Immature natural killer cell (primary cell): Measurements from ENCODE around the gene PDCD11. TPM values are rescaled to one million over a fixed set of nuclear protein-coding genes. Genes with fewer than 3 reads are reported as not detected.
A peak's percentile ranks its signal among the peaks of the same experiment; 100 is the strongest.

ENCODE experiments used
- DNase-seq, 3 donors: peaks; one replicate each; pipeline ENCODE4 v3.0.0; 2022; ENCODE audit warnings: mixed read lengths in 1 of 3
- H3K27ac Mint-ChIP-seq, 6 donors: one replicate each; pipeline ENCODE4 v1.8.0; 2020; ENCODE audit warnings: mixed read lengths in 6 of 6, mild to moderate bottlenecking in 5 of 6, inconsistent platforms in 4 of 6, moderate library complexity in 3 of 6
- H3K27me3 Mint-ChIP-seq, 3 donors: one replicate each; pipeline ENCODE4 v1.8.0; 2020 to 2021; ENCODE audit warnings: low read depth in 3 of 3, mild to moderate bottlenecking in 3 of 3, mixed read lengths in 3 of 3, moderate library complexity in 3 of 3, inconsistent platforms in 1 of 3
- H3K36me3 Mint-ChIP-seq, 3 donors: one replicate each; pipeline ENCODE4 v1.8.0; 2020; ENCODE audit warnings: mixed read lengths in 3 of 3, inconsistent platforms in 2 of 3, mild to moderate bottlenecking in 2 of 3
- H3K4me1 Mint-ChIP-seq, 2 donors: one replicate each; pipeline ENCODE4 v1.8.0; 2020; ENCODE audit warnings: inconsistent platforms in 2 of 2, mild to moderate bottlenecking in 2 of 2, mixed read lengths in 2 of 2, moderate library complexity in 1 of 2
- H3K4me3 Mint-ChIP-seq, 5 donors: one replicate each; pipeline ENCODE4 v1.8.0; 2020; ENCODE audit warnings: mild to moderate bottlenecking in 5 of 5, mixed read lengths in 5 of 5, inconsistent platforms in 3 of 5, moderate library complexity in 3 of 5
- H3K9me3 Mint-ChIP-seq, 6 donors: one replicate each; pipeline ENCODE4 v1.8.0; 2020; ENCODE audit warnings: mild to moderate bottlenecking in 6 of 6, mixed read lengths in 6 of 6, inconsistent platforms in 4 of 6, moderate library complexity in 3 of 6
- polyA plus RNA-seq, 3 donors: library from polyadenylated mRNA; unstranded; fragments of 300-500 nt; fragmentation: Illumina TruSeq; gene quantifications; one replicate each; pipeline ENCODE4 v1.2.3, GENCODE V29; 2021

Gene PDCD11
- polyA plus RNA-seq, 3 donors from 2014 or later: 0.67 to 12.0 (median 6.6) TPM

DNA sequence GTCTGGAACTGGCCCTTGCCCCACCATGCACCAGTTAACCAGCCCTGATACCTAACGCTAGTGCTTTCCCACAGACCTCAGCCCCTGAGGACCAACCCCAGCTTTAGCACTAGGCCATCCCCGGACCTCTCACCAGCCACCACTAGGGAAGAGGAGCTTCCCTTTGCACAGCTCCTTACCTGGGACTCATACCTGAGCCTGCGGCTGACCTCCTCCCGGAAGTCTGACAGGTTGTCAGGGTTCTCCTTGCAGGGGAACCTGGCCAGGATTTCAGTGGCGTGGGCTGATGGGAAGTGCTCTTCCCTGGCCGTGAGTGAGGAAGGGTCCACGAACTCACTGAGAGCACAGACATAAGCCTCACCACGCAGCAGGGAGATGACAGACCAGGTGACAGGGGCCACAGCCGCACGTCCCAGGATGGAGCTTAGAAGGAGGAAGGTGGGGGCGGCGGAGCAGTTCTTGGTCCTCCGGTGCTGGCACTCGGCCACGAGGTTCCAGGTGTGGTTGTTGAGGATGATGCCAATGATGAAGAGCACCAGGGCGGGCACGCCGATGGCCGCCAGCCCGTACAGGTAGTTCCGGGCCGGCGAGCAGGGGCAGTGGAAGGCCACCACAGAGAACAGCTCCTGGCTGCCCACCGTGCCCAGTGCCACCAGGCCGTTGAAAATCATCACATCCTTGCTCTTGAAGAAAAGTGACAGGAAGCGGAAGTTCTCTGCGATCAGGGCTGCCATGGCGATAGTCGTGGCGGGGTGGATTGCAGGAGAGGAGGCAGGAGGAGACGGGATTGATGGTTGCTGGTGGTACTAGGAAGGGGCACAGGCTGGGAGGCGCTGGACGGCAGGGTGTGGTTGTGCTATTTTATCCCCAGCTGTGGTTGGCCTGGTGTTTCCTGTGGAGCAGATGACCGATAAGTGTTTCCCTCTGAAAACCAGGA, 53.0 kb downstream of the PDCD11 start:
- Mint-ChIP-seq H3K27me3 (peaks cover 0 to 6% (median 2%) of the 10 kb centered on the region in 3 donors), H3K36me3 (peaks cover 11 to 37% (median 22%) of the 10 kb centered on the region in 3 donors), H3K4me1 (peaks cover 54 to 77% of the 10 kb centered on the region in 2 donors)

DNA sequence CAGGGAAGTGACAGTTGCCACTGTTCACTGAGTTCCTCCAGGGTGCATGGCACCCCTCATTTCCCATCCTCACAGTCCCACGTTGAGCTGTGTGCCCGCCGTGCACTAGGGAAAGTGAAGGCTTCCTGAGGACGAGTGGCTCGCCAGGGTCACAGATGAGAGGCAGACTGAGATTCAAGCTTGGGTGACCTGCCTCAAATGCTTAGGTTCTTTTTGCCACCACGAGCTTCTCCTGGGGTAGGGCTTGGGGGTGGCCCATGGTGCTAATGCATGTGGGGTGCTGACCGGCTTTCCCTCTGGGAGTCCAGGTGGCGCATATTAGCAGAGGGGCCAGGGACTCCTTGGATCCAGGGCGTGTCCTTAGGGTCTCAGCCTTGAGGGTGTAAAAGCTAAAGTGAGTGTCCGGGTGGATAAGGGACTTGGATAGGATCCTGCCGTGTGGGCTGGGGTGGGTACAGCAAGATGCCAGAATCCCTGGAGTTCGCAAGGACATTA, 53.8 kb downstream of the PDCD11 start:
- Mint-ChIP-seq H3K4me1 (peaks cover 54 to 71% of the 10 kb centered on the region in 2 donors), H3K36me3 (peaks cover 11 to 37% (median 22%) of the 10 kb centered on the region in 3 donors), H3K4me3 (peak overlapping the region; percentile 94 to 99 (median 97)), H3K27ac (peak overlapping the region; percentile 80 to 96 (median 92)), H3K9me3 (no peaks in the 10 kb centered on the region), H3K27me3 (peaks cover 0 to 6% (median 2%) of the 10 kb centered on the region in 3 donors)
- DNase-seq: no peak

More for the DNA sequence above, 53.0 kb downstream of the PDCD11 start:
- Mint-ChIP-seq H3K27ac (peak overlapping the region; percentile 77 to 96 (median 89)), H3K9me3 (no peaks in the 10 kb centered on the region), H3K4me3 (peak overlapping the region; percentile 94 to 99 (median 97))
- no peak for DNase-seq

DNA sequence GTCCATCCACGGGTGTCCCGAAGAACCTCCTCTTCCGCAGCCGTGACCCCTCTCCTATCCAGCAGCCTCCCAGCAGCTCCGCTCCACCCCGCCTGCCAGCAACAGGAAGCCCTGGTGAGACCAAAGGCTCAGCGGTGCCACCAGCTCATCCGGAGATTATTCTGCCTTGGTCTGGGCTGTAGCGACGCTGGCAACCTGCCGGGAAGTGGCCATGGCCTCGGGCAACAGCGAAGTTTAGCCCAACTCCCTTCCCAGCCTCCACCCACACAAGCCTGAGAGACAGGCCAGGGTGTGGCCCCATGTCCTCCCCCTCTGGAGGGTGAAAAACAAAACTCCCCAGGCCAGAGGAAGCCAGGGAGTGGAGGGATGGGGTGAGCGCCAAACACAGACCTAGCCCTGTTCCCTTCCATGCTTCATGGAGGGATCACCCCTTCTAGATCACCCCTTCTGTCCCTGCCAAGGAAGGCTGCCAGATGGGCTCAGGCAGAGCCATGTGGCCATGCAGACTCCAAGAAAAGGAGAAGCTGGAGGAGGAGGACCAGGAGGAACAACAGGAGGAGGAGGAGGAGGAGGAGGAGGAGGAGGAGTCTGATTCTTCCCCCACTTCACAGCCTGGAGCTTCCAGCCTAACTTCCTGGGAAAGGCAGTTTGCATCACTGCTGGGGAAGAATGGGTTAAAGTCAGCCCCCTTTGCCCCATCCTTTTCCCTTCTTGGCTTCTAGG, 54.8 kb downstream of the PDCD11 start:
- peak; percentile 41 to 56 (median 51) for DNase-seq
- H3K27ac Mint-ChIP-seq: peak overlapping the region; percentile 80 to 96 (median 92)
- peak overlapping the region; percentile 94 to 99 (median 97) for H3K4me3 Mint-ChIP-seq
- peaks cover 0 to 6% (median 2%) of the 10 kb centered on the region in 3 donors for H3K27me3 Mint-ChIP-seq
- peaks cover 51 to 65% of the 10 kb centered on the region in 2 donors for H3K4me1 Mint-ChIP-seq
- no peaks in the 10 kb centered on the region for H3K9me3 Mint-ChIP-seq
- H3K36me3 Mint-ChIP-seq: peaks cover 8 to 34% (median 22%) of the 10 kb centered on the region in 3 donors

DNA sequence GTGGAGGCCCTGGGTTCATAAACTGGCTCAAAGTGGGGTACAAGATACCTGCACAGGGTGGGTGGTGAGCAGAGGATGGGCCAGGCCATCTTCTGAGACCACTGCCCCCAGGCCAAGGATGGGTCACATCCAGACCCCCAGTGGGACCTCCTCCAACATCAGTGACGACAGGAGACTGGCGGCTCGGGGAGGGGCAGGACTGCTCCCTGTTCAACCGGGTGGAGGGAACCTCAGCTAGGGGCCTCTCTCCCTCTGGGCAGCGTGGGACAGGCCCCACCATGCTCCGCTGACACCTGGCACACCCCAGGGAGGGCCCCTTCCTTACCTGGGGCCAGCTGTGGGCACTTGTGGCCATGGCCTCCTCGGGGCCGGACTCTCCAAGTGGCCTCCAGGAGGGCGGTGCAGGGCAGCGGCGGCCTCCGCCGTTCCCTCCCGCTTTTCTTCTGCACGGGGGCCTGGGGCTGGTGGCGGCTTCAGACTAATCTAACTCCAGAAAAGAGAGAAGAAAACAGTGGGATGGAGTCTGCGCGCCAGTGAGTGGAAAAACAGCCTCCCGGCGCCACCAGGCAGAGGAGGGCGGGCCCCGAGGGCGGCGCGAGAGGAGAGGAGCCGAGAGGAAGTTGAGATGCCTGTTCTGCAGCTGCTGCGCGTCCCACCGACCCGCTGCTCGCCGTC, 55.5 kb downstream of the PDCD11 start, which contains the start of gene CALHM2:
TSS of gene CALHM2 (minus strand) at position 540 of the 675 bp plus-strand sequence. CDS start 2,429 bp downstream, outside the sequence.
- Mint-ChIP-seq H3K36me3 (peaks cover 8 to 31% (median 22%) of the 10 kb centered on the region in 3 donors), H3K9me3 (no peaks in the 10 kb centered on the region), H3K4me3 (peak within 1 kb of the TSS; percentile 94 to 99 (median 97)), H3K27me3 (peaks cover 0 to 6% (median 2%) of the 10 kb centered on the region in 3 donors), H3K4me1 (peaks cover 52 to 60% of the 10 kb centered on the region in 2 donors), H3K27ac (peak within 1 kb of the TSS; percentile 80 to 96 (median 92))
- DNase-seq: peak; percentile 44 to 56 (median 48)

DNA sequence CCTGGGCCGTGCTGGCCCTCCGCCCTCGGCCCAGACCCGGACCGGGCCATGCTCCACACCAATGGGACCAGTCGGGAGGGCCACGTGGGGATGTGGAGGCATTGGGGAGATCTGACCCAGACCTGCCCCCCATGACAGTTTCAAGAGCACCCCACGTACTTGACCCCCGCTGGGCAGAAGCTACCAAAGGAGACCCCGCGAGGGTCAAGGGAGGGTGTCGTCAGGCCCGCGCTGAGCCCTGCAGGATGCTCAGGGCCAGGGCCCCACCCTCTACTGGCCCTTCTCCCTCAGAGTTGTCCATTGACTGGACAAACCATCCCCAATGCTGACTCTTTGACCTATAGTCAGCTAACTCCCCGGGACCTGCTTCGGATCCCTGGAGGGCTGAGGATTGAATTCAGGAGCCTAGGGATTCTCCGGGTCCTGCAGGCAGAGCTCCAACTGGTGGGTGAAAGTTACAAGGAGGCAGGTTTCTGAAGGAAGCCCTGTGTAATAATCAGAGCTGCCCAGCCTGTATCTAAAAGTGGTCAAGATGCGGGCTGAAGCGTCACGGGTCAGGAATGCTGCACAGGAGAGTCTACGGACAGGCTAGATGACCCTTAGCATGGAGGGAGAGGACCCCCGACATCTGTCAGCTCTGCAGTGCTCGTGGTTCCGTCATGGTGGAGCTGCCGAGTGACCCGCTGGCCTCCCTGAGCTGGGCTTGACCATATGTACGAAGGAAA, 56.2 kb downstream of the PDCD11 start:
- peaks cover 8 to 27% (median 18%) of the 10 kb centered on the region in 3 donors for H3K36me3 Mint-ChIP-seq
- peak overlapping the region; percentile 94 to 99 (median 97) for H3K4me3 Mint-ChIP-seq
- H3K4me1 Mint-ChIP-seq: peaks cover 51 to 56% of the 10 kb centered on the region in 2 donors
- H3K27ac Mint-ChIP-seq: peak overlapping the region; percentile 69 to 95 (median 82)
- DNase-seq: no peak
- H3K27me3 Mint-ChIP-seq: peaks cover 0 to 6% (median 3%) of the 10 kb centered on the region in 3 donors
- H3K9me3 Mint-ChIP-seq: no peaks in the 10 kb centered on the region

DNA sequence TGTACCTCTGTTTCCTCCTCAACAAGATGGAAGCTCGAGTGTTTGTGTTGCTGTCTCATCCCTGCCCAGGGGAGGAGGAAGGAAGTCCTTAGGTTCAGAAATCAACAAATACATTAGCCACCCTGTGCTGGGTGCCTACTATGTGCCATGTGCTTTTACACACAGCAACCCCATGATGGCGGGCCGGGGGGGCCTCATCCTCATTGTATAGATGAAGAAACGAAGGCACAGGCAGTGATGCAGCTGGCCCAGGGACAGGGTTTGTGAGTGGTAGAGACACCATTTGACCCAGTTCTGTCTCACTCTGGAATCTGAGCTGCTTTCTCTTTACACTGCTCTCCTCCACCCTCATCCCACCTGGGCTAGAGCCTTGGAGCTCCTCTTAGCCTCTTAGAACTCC, 57.6 kb downstream of the PDCD11 start:
- peaks cover 4 to 17% (median 9%) of the 10 kb centered on the region in 3 donors for H3K36me3 Mint-ChIP-seq
- peaks cover 47 to 48% of the 10 kb centered on the region in 2 donors for H3K4me1 Mint-ChIP-seq
- H3K9me3 Mint-ChIP-seq: no peaks in the 10 kb centered on the region
- peaks cover 0 to 6% (median 3%) of the 10 kb centered on the region in 3 donors for H3K27me3 Mint-ChIP-seq
- DNase-seq: no peak
- peak overlapping the region in 4 of 5 donors; percentile 63 to 99 (median 96) for H3K4me3 Mint-ChIP-seq
- H3K27ac Mint-ChIP-seq: peak overlapping the region in 5 of 6 donors; percentile 2 to 79 (median 65)

DNA sequence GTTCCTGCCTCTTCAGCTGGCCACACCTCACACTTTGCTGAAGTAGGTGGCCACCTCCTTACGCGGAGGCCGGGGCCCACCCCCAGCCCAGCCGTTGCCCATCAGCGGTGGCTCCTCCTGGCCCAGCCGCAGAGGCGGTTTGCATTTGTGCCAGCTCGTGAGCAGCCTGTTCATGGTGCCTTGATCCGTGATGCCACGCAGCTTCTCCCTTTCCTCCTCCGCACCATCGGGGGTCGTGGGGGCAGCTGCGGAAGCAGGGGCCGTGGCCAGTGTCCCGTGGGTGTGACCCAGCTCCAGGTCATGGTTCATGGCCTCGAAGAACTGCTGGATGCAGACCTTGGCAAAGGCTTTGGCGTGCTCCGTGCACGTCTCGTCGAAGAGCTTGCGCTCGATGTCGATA, 58.8 kb downstream of the PDCD11 start:
- Mint-ChIP-seq H3K27ac (no peak overlapping the region), H3K9me3 (no peaks in the 10 kb centered on the region), H3K36me3 (peaks cover 0 to 8% (median 0%) of the 10 kb centered on the region in 3 donors), H3K27me3 (peaks cover 0 to 4% (median 2%) of the 10 kb centered on the region in 3 donors), H3K4me3 (no peak overlapping the region), H3K4me1 (peaks cover 47 to 48% of the 10 kb centered on the region in 2 donors)
- DNase-seq: no peak

DNA sequence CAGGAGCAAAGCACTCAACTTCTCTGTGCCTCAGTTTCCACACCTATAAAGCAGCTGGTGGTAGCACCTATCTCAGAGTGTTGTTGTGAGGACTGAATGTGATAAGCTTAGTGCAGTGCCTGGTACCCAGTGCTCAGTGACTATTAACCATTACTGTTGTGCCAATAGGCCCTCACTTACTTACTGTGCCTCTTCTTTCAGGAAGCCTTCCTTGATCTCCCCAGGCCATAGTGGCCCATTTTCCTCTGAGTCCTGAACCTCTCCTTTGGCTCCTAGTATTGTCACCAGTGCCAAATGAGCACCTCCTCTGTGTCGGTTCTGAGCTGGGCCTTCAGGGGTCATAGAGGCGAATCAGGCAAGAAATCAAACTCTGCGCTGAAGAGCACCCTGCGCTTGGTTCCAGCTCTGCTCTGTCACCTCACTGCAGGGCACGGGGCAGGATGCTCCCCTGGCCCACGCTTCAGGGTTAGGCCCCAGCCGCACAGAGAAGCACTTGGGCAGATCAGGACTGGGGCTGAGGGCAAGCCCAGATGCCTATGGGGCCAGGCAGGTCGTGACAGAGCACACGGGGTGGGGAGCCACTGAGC, 59.7 kb downstream of the PDCD11 start:
- peaks cover 0 to 2% (median 2%) of the 10 kb centered on the region in 3 donors for H3K27me3 Mint-ChIP-seq
- H3K4me3 Mint-ChIP-seq: no peak overlapping the region
- no peaks in the 10 kb centered on the region for H3K9me3 Mint-ChIP-seq
- H3K36me3 Mint-ChIP-seq: peaks cover 0 to under 1% (median 0%) of the 10 kb centered on the region in 3 donors
- peaks cover 38 to 43% of the 10 kb centered on the region in 2 donors for H3K4me1 Mint-ChIP-seq
- peak overlapping the region in 1 of 6 donors; percentile 11 for H3K27ac Mint-ChIP-seq
- DNase-seq: no peak

DNA sequence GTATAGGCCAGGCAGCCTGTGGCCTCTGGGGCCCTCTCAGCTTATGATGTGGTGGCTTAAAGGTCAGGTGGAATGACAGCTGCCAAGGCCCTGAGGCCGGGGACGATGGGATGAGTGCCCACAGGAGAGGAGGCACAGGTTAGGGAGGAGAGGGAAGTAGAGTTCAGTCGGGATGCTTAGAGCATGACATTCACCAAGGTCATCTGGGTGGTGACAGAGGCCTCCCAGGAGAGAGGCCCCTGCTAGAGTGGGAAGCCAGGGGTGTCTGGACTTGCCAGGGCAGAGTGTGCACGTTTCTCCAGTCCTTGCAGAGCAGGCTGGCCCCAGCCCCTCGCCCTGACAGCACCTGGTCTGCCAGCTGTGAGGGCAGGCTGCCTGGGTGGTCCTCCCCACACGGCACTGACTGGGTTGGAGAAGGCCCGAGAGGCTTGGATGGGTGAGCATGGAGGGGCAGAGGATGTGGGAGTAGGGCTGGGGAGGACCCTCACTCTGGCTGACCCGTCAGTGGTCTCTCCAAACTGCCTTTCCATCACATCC, 60.8 kb downstream of the PDCD11 start:
- no peaks in the 10 kb centered on the region for H3K9me3 Mint-ChIP-seq
- peak overlapping the region in 2 of 5 donors; percentile 30 to 50 for H3K4me3 Mint-ChIP-seq
- no peaks in the 10 kb centered on the region for H3K36me3 Mint-ChIP-seq
- peak overlapping the region in 5 of 6 donors; percentile 27 to 86 (median 74) for H3K27ac Mint-ChIP-seq
- no peak for DNase-seq
- H3K27me3 Mint-ChIP-seq: peaks cover 0 to 2% (median 0%) of the 10 kb centered on the region in 3 donors
- H3K4me1 Mint-ChIP-seq: peaks cover 35 to 42% of the 10 kb centered on the region in 2 donors

DNA sequence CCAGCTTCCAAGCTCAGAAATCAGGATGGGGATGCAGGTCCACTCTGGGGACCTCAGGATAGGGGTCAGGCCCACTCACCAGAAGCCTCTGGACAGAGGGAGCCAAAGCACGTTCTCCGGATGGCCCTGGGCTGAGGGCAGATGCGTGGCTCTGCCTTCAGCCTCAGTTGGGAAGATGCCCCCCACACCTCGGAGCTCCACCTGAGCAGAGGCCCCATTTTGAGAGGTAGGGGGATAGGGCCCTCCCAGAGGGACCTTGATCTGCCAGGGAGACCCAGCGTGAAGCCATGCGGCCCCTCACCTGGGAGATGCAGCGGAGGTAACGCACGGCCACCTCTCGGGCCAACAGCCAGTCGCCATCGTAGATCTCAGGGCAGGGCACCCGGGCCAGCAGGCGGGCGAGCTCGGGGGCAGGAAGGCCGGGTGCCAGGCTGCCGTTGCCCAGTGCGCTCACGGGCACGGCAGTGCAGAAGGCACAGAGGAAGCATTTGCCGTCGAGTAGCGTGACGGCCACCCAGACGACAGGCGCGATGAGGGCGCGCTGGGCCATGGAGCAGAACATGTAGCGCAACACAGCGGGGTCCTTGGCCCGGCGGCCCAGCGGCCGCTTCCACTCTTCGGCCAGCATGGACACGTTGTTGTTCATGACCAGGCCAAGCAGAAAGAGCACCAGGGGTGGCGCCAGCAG, 61.6 kb downstream of the PDCD11 start:
- H3K27ac Mint-ChIP-seq: peak overlapping the region in 2 of 6 donors; percentile 5 to 67
- peaks cover 0 to 2% (median 0%) of the 10 kb centered on the region in 3 donors for H3K27me3 Mint-ChIP-seq
- peak overlapping the region in 2 of 5 donors; percentile 35 to 60 for H3K4me3 Mint-ChIP-seq
- no peaks in the 10 kb centered on the region for H3K36me3 Mint-ChIP-seq
- H3K4me1 Mint-ChIP-seq: peaks cover 30 to 36% of the 10 kb centered on the region in 2 donors
- no peak for DNase-seq
- H3K9me3 Mint-ChIP-seq: no peaks in the 10 kb centered on the region

DNA sequence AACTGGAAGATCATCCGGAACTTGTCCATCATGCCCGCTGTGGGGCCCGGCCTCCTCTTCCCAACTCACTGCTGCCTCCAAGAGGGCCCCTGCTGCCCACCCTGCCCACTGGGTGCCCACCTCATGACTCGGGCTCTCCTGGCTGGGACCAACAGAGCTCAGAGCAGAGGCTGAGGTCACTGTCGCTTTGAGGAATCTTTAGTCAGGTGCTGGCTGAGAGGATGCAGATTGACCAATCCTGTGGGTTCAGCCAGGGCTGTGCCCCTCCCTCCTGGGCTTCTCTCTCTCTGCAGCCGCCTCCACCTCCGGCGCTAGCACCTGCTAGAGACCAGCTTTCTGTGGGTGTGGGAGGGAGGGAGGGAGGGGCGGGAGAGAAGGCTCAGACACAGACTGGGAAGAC, 62.3 kb downstream of the PDCD11 start, which contains the start of gene CALHM1:
TSS of gene CALHM1 (minus strand) at position 181 of the 400 bp plus-strand sequence. CDS start at position 32, 149 bp downstream.
- H3K27ac Mint-ChIP-seq: peak within 1 kb of the TSS; percentile 76 to 92 (median 84)
- H3K36me3 Mint-ChIP-seq: no peaks in the 10 kb centered on the region
- peak within 1 kb of the TSS; percentile 74 to 80 (median 78) for H3K4me3 Mint-ChIP-seq
- H3K4me1 Mint-ChIP-seq: peaks cover 25 to 29% of the 10 kb centered on the region in 2 donors
- H3K9me3 Mint-ChIP-seq: no peaks in the 10 kb centered on the region
- peaks cover 0 to 2% (median 0%) of the 10 kb centered on the region in 3 donors for H3K27me3 Mint-ChIP-seq
- DNase-seq: peak in 2 of 3 donors; percentile 25 to 26
